ENCODE measurements around the gene PBRM1.

PBRM1 gene

DNA sequence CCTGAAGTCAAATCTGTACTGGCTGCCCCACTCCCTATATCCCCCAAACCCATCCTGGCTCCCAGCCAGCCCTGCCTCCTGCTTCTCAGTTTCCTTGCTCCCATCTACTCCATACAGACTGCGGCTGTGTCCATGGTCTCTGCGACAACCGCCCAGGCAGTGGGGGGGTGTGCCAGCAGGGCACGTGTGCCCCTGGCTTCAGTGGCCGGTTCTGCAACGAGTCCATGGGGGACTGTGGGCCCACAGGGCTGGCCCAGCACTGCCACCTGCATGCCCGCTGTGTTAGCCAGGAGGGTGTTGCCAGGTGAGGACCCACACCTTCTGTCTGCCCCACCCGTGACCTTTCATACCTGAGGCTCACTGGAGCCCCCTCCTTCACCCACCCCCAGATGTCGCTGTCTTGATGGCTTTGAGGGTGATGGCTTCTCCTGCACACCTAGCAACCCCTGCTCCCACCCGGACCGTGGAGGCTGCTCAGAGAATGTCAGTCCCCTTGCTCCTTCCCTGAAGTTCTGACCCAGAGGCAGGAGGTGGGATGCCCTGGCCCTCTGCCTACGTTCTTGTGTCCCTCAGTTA lies 175.9 kb downstream of the PBRM1 start:
- DNase-seq = no peak

DNA sequence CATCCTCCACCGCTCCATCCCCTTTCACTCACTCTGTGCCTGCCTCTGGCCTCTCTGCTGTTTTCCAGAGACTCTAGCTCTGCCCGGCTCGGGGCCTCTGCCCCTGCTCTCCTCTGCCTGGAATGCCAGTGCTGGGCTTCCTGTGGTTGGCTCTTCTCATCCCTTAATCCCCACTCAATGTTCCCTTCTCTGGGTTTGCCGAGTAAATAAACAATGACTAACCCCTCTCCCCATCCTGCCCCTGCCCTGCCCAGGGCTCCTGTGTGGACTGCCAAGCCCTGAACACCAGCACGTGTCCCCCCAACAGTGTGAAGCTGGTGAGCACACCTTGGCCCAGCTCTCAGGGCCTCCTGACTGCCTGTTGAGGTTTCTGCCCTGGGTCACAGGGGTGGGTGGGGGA lies 178.4 kb downstream of the PBRM1 start:
- no peak for DNase-seq

DNA sequence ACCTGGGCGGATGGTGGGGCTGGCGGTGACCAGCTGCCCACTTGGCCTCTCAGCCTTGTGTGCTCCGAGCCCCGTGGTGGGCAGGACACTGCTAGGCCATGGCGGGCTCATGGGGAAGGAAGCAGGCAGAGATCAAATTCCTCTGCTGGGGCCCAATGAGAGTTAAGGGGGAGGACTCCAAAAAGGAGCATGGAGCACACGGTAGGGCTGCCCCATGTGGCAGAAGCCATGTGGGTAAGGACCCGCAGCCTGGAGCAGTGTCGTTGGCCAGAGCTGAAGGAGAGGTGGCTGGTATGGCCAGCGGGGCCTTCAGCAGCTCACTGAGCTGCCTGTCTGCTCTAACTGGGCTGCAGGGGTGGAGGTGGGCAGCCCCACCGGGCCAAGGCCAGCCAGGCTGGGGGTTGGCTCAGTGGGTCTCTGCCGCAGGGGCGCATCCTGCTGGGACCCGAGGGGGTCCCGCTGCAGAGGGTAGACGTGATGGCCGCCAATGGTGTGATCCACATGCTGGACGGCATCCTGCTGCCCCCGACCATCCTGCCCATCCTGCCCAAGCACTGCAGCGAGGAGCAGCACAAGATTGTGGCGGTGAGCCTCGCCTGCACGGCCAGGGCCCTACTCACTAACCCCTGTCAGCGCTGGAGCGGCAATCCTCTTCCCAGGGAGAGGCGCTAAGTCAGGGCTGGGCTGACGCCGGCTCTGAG lies 179.3 kb downstream of the PBRM1 start:
- DNase-seq = no peak

DNA sequence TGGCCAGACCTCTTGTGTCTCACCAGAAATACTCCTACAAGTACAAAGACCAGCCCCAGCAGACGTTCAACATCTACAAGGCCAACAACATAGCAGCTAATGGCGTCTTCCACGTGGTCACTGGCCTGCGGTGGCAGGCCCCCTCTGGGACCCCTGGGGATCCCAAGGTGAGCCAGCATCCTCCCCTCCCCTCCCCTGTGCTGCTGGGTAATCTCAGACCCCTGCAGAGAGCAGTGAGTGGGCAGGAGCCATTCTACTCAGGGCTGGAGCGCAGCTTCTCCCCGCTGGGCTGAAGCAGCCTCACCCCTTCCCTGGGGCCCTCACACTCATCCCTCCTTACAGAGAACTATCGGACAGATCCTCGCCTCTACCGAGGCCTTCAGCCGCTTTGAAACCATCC lies 180.7 kb downstream of the PBRM1 start:
- no peak for DNase-seq

DNA sequence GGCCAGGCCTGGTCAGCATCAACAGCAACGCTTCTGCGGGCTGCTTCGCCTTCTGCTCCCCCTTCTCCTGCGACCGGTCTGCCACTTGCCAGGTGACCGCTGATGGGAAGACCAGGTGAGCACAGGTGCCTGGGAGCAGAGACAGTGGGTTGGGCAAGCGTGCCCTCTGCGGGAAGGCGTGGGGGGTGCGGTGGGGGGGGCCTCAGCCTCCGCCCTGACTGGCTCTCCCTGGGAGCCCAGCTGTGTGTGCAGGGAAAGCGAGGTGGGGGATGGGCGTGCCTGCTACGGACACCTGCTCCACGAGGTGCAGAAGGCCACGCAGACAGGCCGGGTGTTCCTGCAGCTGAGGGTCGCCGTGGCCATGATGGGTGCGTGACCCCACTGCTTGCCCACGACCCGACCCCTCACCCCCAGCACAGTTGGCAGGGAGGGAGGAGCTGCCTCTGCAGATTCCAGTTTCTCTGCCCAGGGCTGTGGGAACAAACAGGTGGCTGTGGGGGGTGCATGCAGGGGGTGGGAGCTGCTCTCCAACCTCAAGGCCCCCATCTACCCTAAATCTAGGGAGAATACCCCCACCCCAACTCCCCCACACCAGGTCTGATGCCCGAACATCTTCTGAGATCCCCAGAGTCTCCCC lies 181.8 kb downstream of the PBRM1 start:
- DNase-seq = peak in 1 of 2 experiments; percentile 55

DNA sequence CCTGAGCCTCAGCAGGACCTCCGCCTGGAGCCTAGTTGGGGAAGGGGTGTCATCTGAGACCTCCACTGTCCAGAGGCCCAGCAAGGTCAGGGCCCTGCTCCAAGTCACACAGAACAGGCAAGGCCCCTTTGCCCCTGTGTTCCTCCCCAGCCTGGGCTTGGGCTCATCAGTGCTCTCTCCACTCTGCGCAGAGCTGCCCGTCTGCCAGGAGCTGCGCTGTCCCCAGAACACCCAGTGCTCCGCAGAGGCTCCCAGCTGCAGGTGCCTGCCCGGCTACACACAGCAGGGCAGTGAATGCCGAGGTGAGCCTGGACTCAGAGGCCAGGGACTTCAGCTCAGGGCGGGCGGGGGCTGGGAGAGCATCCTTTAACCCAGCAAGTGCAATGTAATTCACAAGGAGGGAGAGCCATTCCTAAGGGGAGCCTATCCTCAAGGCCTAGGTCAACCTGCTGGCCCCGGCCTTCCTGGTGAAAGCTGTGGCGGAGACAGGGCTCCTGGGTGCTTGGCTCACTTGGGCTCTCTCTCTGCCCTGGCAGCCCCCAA lies 182.8 kb downstream of the PBRM1 start:
- peak in 1 of 2 experiments; percentile 36 for DNase-seq

DNA sequence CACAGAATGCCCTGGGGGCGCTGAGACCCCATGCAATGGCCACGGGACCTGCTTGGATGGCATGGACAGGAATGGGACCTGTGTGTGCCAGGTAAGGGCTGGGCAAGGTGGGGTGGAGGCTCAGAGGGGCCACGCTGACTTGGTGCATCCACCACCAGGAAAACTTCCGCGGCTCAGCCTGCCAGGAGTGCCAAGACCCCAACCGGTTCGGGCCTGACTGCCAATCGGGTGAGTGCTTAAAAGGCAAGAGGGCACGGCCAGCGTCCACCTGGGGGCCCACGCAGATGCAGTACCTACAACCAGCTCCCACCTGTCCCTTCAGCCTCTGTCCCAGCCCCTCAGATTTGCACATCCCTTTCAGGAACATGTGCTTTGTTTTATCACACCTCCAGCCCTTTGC lies 183.7 kb downstream of the PBRM1 start:
- DNase-seq = no peak

DNA sequence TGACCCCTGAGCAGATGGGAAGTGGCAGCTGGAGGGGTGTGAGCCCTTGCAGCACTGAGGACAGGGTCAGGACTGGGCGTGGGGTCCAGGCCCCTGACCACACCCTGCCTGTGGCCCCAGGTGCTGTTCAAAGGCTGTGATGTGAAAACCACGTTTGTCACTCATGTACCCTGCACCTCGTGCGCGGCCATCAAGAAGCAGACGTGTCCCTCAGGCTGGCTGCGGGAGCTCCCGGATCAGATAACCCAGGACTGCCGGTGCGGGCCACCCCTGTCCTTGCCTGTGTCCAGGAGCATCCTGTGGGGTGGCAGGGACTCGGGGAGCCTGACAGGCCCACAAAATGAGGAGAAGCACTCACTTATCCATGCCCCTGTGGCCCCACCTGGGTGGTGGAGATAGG lies 184.7 kb downstream of the PBRM1 start:
- DNase-seq = no peak

DNA sequence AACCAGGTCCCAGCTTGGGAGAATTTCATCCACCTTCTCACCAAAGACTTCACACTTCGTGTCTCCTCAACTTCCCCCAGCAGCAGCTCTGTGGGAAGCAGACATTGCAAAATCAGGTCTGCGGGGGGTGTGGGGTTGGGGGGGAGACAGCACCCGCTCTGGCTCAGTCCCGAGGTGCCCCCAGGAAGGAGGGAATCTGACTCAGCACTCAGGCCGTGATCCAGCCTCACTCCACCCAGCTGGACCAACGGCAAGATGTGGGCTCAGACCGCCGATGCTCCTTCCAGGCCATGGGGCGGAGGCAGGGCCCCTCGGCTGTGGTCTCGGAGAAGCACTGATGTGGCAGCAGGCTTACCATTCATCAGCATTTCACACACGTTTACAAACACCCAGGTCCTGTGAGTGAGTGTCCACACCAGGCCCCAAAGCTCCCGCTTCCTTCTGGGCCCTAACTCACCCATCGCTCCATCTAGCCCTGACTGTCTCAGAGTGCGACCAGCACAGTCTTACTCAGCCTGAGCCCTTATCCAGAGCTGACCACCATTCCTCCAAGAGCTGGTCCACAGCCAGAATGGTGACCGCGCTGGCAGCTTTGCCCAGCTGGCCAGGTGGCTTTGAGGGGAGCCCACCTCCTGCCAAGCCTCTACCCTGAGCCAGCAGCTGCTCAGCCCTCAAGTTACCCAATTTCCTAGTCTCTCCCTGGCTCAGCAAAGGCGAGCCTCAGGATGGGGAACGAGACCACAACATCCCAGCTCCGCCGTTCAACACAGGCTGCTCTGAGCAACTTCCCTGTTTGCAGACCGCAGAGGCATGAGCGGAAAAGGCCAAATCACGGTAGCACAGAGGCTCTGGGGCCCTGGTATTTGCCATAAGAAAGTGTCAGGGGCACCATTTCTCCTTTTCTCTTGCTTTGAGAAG lies 187.3 kb downstream of the PBRM1 start:
- no peak for DNase-seq

DNA sequence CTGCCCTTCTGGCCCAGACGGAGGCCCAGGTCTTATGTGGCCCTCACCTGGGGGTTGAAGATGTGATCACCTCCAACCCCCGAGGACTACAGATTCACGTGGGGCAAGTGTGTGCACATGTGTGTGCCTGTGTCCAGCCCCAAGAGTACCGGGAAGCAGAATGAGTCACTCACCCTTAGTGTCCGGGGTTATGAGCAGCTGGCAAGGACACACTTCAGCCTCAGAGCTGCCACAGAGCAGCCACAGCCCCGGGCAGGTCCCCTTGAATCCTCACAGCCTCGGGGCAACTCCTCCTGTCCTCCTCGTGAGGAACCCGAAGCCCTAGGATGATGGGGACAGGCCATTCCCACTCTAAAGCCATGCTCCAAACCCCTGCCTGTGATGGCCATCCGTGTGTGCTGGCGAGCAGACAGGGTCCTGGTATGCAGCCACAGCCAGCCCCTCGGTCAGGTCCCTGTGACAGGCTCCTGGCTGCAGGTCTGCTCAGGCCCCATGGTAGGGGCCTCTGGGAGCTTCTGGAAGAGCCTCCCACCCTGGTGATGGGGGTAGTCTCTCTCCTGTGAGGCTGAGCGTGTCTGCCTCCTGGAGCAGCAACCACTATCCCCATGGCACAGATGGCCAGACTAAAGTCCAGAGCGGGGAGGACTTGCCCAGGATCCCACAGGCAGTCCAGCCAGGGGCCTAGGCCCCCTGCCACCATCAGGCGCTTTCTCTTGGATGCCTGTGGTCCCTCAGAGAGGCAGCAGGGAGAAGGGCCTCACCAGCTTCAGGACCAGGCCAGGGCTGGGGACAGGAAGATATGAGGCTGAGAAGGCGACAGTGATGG lies 189.7 kb downstream of the PBRM1 start:
- no peak for DNase-seq

All from NCI-H526 (cell line).